Stimulated activated naive CD8-positive, alpha-beta T cell treated with anti-CD3 and anti-CD28 coated beads, Interleukin-15, amount 100 ng/mL, for 72 hours (primary cell): Measurements from ENCODE around the gene PPDPF.

Experiments used
- ATAC-seq: fragments of 150-1000 bp; cut with Tn5 transposase; 2 replicates; pipeline ENCODE4 v1.10.0; 2021; ENCODE audit warnings: mild to moderate bottlenecking, moderate library complexity
- DNase-seq, 2 donors: peaks; one replicate each; pipeline ENCODE4 v3.0.0; 2021 to 2022
- H3K27ac Mint-ChIP-seq, 2 donors: one replicate each; pipeline ENCODE4 v1.8.0; 2022; ENCODE audit warnings: mild to moderate bottlenecking in 2 of 2, mixed read lengths in 2 of 2, moderate library complexity in 2 of 2
- H3K27me3 Mint-ChIP-seq: one replicate; pipeline ENCODE4 v1.8.0; 2022; ENCODE audit warnings: mixed read lengths
- H3K4me1 Mint-ChIP-seq: one replicate; pipeline ENCODE4 v1.8.0; 2022; ENCODE audit warnings: mild to moderate bottlenecking, mixed read lengths
- H3K4me3 Mint-ChIP-seq, 2 donors: one replicate each; pipeline ENCODE4 v1.8.0; 2022; ENCODE audit warnings: mild to moderate bottlenecking in 2 of 2, mixed read lengths in 2 of 2, moderate library complexity in 1 of 2
- H3K9me3 Mint-ChIP-seq, 2 donors: one replicate each; pipeline ENCODE4 v1.8.0; 2022; ENCODE audit warnings: mixed read lengths in 2 of 2

PPDPF gene

DNA sequence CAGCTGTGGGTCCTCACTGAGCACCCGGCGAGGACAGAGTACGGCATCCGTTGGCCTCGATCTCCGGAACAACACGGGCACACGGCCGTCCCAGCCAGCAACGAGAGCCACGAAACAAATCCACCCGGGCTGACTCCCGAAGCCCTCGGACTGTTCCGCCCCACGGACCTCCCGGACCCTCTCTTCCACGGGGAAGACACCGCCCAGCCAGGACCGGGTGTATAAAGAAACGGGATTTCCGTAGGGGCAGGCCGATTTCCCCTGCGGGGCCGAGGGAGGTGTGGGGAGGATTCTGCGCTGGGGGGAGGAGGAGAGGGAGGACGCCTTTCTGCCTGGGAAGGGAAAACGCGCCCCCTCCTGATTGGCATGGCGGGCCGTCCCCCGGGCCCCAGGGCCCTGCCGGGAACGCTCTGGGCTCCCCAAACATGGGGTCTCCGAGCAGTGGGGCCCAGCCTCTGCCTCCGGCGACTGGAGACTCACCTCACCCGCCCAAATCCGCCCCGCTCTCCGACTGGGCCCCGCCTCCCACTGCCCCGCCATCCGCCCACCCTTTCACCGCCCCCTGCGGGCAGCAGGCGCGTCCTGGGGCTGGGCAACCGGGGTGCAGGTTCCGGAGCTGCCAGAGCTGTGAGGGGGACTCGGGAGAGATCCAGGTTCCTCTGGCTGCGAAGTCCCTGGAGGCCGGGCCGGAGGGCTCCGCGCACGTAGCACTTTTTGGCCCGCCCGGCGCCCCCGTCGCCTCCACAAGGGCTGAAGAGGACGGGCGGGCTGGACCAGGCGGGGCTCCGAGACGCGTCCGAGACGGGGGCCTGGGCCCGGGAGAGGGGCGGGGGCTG is 679 bp upstream of the PPDPF start:
- Mint-ChIP-seq H3K27me3 (peaks cover 6% of the 10 kb centered on the region), H3K4me3 (peak overlapping the region; percentile 79 to 81), H3K27ac (peak overlapping the region; percentile 37 to 51), H3K4me1 (peaks cover 43% of the 10 kb centered on the region), H3K9me3 (peaks cover 12 to 19% of the 10 kb centered on the region in 2 donors)
- peak; percentile 68 for ATAC-seq
- peak in 1 of 2 donors; percentile 72 for DNase-seq

DNA sequence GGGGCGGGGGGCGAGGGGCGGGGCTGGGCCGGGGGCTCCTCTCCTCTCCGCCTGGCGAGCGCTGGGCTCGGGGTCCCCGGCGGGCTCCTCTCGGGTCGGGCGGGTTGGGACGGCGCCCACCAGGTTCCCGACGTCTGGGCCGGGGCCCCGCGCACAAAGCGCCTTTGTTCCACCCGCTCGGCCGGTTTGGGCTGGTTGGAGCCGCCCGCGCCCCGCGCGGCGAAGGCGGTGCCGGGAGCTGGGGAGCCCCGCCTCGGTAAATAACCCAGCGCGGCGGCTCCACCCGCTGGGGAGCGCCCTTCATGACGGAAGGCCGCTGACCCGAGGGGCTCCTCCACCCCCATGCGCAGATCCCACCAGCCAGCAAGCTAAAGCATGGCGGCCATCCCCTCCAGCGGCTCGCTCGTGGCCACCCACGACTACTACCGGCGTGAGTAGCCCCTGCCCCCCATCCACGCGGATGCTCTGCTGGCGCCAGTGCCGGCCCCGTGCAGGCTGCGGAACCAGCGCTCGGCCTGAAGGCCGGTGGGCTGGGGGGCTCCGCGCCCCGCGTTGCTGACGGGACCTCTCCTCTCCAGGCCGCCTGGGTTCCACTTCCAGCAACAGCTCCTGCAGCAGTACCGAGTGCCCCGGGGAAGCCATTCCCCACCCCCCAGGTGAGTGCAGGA is 503 bp downstream of the PPDPF start:
- DNase-seq (peak; percentile 61 to 73), ATAC-seq (peak; percentile 75)
- peaks cover 6% of the 10 kb centered on the region for H3K27me3 Mint-ChIP-seq
- peak overlapping the region in 1 of 2 donors; percentile 63 for H3K27ac Mint-ChIP-seq
- H3K9me3 Mint-ChIP-seq = peaks cover 9 to 15% of the 10 kb centered on the region in 2 donors
- peaks cover 43% of the 10 kb centered on the region for H3K4me1 Mint-ChIP-seq
- peak overlapping the region; percentile 84 to 92 for H3K4me3 Mint-ChIP-seq

GRCh38 chr20:63521602-63522001 is 1.0 kb downstream of the PPDPF start:
- DNase-seq = no peak

GRCh38 chr20:63522091-63522868 is 1.7 kb downstream of the PPDPF start:
- Mint-ChIP-seq H3K4me1 (peaks cover 43% of the 10 kb centered on the region), H3K27me3 (peaks cover 6% of the 10 kb centered on the region), H3K4me3 (peak overlapping the region; percentile 84 to 92), H3K9me3 (peaks cover 9 to 15% of the 10 kb centered on the region in 2 donors), H3K27ac (no peak overlapping the region)
- ATAC-seq = no peak
- no peak for DNase-seq

More at GRCh38 chr20:63521602-63522001, 1.0 kb downstream of the PPDPF start:
- Mint-ChIP-seq H3K27me3 (peaks cover 6% of the 10 kb centered on the region), H3K27ac (peak overlapping the region in 1 of 2 donors; percentile 63), H3K4me3 (peak overlapping the region; percentile 84 to 92), H3K4me1 (peaks cover 43% of the 10 kb centered on the region), H3K9me3 (peaks cover 9 to 15% of the 10 kb centered on the region in 2 donors)
- no peak for ATAC-seq

DNA sequence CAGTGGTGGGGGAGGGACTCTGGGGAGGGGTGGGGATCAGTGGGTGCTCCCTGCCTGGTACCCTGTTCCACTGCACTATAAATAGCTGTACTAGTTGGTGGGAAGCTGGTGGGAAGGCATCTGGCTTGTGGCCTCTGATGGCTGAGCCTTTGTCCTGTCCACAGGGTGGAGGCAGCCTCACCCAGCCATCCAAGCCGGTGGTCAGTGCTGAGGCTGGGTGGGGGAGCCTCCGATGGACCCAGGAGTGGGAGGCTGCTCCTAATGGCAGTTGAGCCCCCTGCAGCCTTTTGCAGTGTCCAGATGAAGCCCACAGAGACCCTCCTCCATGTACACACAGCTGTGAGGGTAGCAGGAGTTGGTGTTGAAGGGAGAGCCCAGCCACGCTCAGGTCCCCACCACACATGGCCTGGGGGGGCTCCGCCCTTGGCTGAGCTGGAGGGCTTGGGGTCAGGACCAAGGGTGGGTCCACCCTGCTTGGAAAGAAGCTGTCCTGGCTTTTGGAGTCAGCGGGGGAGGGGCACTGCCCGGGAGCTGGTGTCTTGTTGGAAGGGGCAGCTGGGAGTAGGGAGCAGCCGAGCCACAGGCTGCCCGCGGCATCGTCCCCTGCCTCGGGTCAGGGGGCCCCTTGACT is 2.5 kb downstream of the PPDPF start:
- no peaks in the 10 kb centered on the region for H3K27me3 Mint-ChIP-seq
- no peak overlapping the region for H3K27ac Mint-ChIP-seq
- H3K9me3 Mint-ChIP-seq = peaks cover 9 to 15% of the 10 kb centered on the region in 2 donors
- no peak for ATAC-seq
- no peak overlapping the region for H3K4me3 Mint-ChIP-seq
- peaks cover 43% of the 10 kb centered on the region for H3K4me1 Mint-ChIP-seq
- no peak for DNase-seq

DNA sequence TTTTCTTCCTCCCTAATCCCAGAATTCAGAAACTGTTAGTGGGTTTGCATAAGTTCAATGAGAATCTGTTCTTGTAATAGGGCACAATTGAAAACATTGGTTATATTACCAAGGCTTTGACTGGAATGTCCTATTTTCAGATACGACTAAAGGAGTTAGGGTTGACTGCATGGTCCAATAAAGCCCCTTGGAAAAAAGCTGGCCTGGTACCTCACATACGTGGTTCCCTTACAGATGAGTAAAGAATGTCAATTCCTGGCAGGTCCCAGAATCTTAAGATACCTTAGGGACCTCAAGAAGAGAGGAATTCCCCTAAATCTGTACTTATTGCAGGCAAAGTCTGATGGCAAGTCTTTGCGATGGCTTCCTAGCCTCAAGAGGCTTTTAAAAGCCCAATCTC is 4.6 kb downstream of the PPDPF start:
- Mint-ChIP-seq H3K4me1 (peaks cover 39% of the 10 kb centered on the region), H3K27ac (no peak overlapping the region), H3K4me3 (no peak overlapping the region), H3K27me3 (no peaks in the 10 kb centered on the region), H3K9me3 (peaks cover 9 to 15% of the 10 kb centered on the region in 2 donors)
- ATAC-seq (no peak), DNase-seq (no peak)

GRCh38 chr20:63525971-63526370 is 5.4 kb downstream of the PPDPF start:
- no peak overlapping the region for H3K4me3 Mint-ChIP-seq
- peaks cover 9 to 15% of the 10 kb centered on the region in 2 donors for H3K9me3 Mint-ChIP-seq
- H3K27me3 Mint-ChIP-seq = no peaks in the 10 kb centered on the region
- ATAC-seq (no peak), DNase-seq (no peak)
- no peak overlapping the region for H3K27ac Mint-ChIP-seq
- peaks cover 39% of the 10 kb centered on the region for H3K4me1 Mint-ChIP-seq

DNA sequence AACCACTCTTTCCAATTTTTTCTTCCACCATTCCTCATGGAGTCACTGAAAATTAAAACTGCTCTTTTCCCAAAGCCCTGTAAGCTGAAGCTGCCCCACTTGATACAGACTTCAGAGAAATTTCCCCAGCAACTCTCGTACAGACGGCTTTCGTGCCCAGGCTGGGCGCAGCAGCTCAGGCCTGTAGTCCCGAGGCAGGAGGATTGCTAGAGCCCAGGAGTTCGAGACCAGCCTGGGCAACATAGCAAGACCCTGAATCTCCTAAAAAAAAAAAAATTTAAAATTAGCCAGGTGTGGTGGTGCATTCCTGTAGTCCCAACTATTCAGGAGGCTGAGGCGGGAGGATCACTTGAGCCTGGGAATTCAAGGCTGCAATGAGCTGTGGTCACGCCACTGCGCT is 6.6 kb downstream of the PPDPF start:
- Mint-ChIP-seq H3K27ac (no peak overlapping the region), H3K27me3 (no peaks in the 10 kb centered on the region), H3K4me1 (peaks cover 28% of the 10 kb centered on the region), H3K9me3 (peaks cover 9 to 15% of the 10 kb centered on the region in 2 donors), H3K4me3 (no peak overlapping the region)
- ATAC-seq = no peak
- DNase-seq = no peak

DNA sequence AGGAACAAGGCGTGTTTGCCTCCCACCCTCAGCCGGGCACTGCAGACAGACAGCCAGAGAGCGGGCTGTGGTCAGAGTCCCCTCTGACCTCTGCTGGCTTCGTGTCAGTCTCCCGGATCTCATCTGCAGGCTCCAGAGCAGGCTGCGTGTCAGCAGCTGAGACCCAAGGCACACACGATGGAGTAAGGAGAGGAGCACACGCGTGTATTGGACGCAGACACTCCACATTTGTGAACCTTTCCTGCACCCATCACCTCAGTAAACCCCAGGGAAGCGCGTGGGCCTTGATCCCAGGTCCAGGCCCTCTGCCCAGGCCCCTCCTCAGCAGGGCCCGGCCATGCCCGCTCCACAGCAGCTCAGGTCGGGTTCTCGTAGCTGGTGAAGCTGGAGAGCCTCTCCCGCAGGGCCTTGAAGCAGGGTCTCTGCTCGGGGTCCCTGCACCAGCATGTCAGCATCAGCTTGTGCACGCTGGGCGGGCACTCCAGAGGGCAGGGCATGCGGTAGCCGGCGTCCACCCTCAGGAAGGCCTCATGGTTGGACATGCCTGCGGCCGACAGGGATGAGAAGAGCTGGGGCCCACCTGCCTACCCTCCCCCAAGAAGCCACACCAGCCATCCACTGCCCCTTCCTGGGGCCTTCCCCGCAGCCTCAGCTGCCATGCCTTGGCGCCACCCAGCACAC is 8.8 kb downstream of the PPDPF start:
- H3K9me3 Mint-ChIP-seq = no peaks in the 10 kb centered on the region
- ATAC-seq = no peak
- H3K27ac Mint-ChIP-seq = no peak overlapping the region
- H3K4me3 Mint-ChIP-seq = no peak overlapping the region
- H3K27me3 Mint-ChIP-seq = no peaks in the 10 kb centered on the region
- H3K4me1 Mint-ChIP-seq = peaks cover 12% of the 10 kb centered on the region
- no peak for DNase-seq

GRCh38 chr20:63529861-63530787 is 9.6 kb downstream of the PPDPF start:
- no peak overlapping the region for H3K27ac Mint-ChIP-seq
- H3K9me3 Mint-ChIP-seq = no peaks in the 10 kb centered on the region
- no peak for ATAC-seq
- H3K4me1 Mint-ChIP-seq = peaks cover 7% of the 10 kb centered on the region
- no peaks in the 10 kb centered on the region for H3K27me3 Mint-ChIP-seq
- H3K4me3 Mint-ChIP-seq = no peak overlapping the region
- DNase-seq = no peak

- H3K4me1 Mint-ChIP-seq = peaks cover 7% of the 10 kb centered on the region
- ATAC-seq (no peak), DNase-seq (no peak)
- no peak overlapping the region for H3K27ac Mint-ChIP-seq
- no peak overlapping the region for H3K4me3 Mint-ChIP-seq
- no peaks in the 10 kb centered on the region for H3K27me3 Mint-ChIP-seq
- no peaks in the 10 kb centered on the region for H3K9me3 Mint-ChIP-seq
Observed at GRCh38 chr20:63530788-63531160, 10.2 kb downstream of the PPDPF start.

DNA sequence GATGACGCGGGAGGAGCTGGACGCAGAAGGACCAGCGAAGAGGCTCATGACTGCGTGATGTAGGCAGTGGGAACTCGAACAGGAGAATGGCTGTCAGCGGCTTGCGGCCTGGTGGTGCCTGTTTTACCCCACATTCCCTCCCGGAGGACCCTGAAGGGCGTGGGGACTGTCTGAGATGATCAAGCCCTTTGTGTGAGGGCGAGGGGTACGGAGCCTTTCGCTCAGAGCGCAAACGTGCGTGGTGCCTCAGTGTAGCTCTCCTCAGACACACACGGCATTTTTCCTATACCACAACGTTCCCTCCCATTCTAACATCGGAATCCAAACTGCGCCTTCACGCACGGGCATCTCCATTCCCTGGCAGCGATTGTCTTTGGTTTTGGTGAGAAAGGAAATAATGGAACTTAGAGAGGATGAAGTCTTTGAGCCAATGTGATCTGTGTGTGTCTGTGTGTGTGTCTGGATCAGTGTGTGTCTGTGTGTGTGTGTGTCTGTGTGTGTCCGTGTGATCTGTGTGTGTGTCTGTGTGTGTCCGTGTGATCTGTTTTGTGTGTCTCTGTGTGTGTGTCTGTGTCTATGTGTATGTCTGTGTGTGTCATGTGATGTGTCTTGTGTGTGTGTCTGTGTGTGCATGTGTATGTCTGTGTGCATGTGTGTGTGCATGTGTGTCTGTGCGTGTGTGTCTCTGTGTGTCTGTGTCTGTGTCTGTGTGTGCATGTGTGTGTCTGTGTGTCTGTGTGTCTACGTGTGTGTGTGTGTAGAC is 11.3 kb downstream of the PPDPF start:
- no peak overlapping the region for H3K4me3 Mint-ChIP-seq
- DNase-seq = no peak
- no peak for ATAC-seq
- H3K4me1 Mint-ChIP-seq = peaks cover 15% of the 10 kb centered on the region
- peak overlapping the region in 1 of 2 donors; percentile 0 for H3K27ac Mint-ChIP-seq
- no peaks in the 10 kb centered on the region for H3K9me3 Mint-ChIP-seq
- no peaks in the 10 kb centered on the region for H3K27me3 Mint-ChIP-seq

DNA sequence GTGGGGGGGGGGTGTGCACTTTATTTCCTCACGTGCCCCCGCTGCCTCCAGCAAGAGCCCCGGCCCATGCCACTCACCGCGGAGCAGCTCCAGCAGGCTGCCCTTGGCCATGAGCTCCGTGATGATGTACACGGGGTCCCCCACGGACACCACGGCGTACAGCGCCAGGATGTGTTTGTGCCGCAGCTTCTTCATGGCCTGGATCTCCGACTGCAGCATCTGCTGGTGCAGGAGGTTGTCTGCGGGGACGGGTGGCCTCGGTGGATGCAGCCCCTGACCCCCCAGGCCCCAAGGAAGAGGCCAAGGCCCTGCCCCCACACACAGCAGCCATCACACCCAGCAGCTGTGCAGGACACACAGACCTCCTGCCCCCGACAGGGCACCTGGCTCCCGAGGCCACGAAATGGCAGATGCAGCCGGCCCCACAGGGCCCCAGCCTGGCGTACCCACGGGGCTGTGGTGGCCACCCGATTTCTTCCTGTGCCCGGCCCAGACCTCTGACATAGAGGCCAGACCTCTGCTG is 11.9 kb downstream of the PPDPF start:
- no peaks in the 10 kb centered on the region for H3K27me3 Mint-ChIP-seq
- peaks cover 22% of the 10 kb centered on the region for H3K4me1 Mint-ChIP-seq
- H3K9me3 Mint-ChIP-seq = no peaks in the 10 kb centered on the region
- no peak for DNase-seq
- H3K27ac Mint-ChIP-seq = no peak overlapping the region
- no peak for ATAC-seq
- H3K4me3 Mint-ChIP-seq = no peak overlapping the region
